Muscle of back (tissue), 11 donors: ENCODE data around the gene MBLAC1. TPM values are rescaled to one million over a fixed set of nuclear protein-coding genes. Genes with fewer than 3 reads are reported as not detected.

Source experiments
- DNase-seq, 3 donors: peaks; one replicate each; pipeline versions ENCODE4 v3.0.0 to v3.0.0-alpha.2; 2013
- polyA plus RNA-seq, 10 donors: library from polyadenylated mRNA; unstranded; fragments of 120-200 nt; gene quantifications; one replicate each; pipeline ENCODE4 v1.2.1, GENCODE V29; 2013; ENCODE audit not compliant: insufficient read length in 10 of 10

MBLAC1 gene
- polyA plus RNA-seq, 10 donors, result 0.44 to 1.5 (median 0.95) TPM

- DNase-seq, result no peak
These were observed 31.5 kb upstream of the MBLAC1 start for GRCh38 chr7:100095289-100095688.

DNA sequence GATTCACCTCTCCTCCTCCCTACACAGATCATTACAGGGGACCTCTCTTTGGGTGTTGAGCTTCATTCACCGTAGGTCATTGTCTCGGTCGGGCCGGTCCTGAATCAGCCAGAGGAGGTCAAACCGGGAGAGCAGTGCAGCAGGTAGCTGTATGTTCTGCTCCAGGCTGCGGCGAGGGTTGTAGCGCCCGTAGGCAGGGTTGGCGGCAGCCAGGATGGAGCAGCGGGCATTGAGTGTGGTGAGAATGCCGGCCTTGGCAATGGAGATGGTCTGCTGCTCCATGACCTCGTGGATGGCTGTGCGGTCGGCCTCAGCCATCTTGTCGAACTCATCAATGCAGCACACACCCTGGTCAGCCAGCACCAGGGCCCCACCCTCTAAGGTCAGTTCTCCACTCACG, 31.1 kb upstream of the MBLAC1 start:
- no peak for DNase-seq

- no peak for DNase-seq
These were observed 27.9 kb upstream of the MBLAC1 start for GRCh38 chr7:100098913-100099312.

GRCh38 chr7:100099452-100099851, 27.3 kb upstream of the MBLAC1 start:
- DNase-seq, result no peak

- peak; percentile 97 to 99 (median 97) for DNase-seq
These were observed 26.2 kb upstream of the MBLAC1 start for GRCh38 chr7:100100420-100101015.

GRCh38 chr7:100101016-100101862, 25.5 kb upstream of the MBLAC1 start, which contains the start of the genes AP4M1 and MCM7:
Gene AP4M1, plus strand, starts transcription at chr7:100101643. Its CDS starts 72 bp downstream, at chr7:100101715.
Gene MCM7, minus strand, starts transcription at chr7:100101397. Its CDS starts 103 bp downstream, at chr7:100101294.
- DNase-seq, result peak; percentile 98 to 100 (median 99)

GRCh38 chr7:100102950-100103840, 23.6 kb upstream of the MBLAC1 start:
- no peak for DNase-seq

DNA sequence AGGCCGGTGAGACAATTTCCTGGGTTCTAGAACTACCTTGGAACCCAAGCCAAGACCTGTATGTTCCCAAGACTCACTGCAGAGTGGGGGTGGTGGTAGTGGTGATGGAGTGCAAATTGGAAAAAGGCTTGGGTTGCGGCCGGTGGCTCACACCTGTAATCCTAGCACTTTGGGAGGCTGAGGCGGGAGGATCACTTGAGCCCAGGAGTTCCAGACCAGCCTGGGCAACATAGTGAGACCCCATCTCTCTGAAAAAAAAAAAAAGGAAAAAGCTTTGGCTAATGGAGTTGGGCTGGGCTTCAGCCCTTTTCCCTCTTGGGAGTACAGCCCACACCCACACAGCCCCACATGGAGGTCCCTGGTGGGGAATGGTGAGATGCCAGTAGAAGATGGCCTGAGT, 21.2 kb upstream of the MBLAC1 start:
- no peak for DNase-seq

DNA sequence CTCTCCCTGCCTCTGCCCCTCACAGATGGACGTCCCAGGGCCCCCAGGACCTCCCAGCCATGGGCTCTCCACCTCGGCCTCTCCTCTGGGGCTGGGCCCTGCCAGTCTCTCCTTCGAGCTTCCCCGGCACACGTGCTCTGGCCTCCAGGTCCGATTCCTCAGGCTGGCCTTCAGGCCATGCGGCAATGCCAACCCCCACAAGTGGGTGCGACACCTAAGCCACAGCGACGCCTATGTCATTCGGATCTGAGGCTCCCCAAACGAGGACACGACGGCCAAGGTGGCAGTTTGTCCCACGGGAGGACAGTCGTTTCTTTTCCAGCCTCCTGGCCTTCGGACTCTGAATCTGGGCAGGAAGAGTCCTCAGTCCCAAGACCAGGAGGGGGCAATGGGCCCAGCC, 20.1 kb upstream of the MBLAC1 start:
- DNase-seq, result no peak

GRCh38 chr7:100107125-100107737, 19.5 kb upstream of the MBLAC1 start:
- DNase-seq, result no peak

DNA sequence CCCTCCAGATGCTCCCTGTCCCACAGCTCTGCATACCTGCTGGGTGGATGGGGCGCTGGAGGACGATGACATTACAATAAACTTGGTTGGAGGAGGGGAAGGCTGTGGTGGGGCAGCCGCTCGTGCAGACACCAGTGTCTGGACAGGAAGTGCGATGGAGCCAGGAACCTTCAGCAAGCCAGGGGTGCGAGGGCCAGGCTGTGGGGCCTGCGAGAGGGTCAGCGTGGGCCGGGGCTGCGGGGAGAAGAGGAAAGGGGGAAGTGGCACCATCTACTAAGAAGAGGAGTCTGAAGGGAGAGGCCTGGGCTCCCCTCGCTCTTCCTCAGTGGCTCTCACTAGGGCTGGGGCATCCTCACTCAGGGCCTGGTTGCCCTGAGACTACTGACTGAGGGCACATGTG, 18.9 kb upstream of the MBLAC1 start:
- no peak for DNase-seq

- DNase-seq, result no peak
These were observed 17.1 kb upstream of the MBLAC1 start for GRCh38 chr7:100109521-100110163.

- DNase-seq, result no peak
These were observed 15.6 kb upstream of the MBLAC1 start for GRCh38 chr7:100111156-100111555.

GRCh38 chr7:100111914-100112313, 14.9 kb upstream of the MBLAC1 start:
- no peak for DNase-seq

GRCh38 chr7:100115026-100115425, 11.7 kb upstream of the MBLAC1 start:
- no peak for DNase-seq

DNA sequence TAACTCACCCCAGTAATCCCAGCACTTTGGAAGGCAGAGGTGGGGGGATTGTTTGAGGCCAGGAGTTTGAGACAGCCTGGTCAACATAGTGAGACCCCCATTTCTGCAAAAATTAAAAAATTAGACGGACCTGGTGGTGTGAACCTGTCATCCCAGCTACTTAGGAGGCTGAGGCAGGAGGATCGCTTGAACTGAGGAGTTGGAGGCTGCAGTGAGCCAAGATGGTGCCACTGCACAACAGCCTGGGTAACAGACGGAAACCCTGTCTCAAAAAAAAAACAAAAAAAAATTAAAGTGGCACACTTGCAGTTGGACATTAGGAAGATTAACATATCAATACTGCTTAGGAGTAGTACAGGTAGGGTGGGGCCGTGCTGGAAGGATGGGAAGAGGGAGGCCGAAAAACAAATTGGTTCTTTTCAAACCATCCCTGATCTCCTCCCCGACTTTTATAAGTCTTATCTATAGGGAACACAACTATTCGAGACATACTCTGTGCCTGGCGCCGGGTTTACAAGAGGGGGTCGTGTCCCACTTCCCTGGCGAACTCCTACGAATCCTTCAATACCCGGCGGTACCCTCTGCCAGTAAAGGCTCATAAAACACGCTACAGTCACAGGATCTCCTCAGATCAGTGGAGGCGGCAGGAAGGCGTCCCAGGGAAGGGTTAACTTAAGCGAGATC, 8.2 kb upstream of the MBLAC1 start:
- DNase-seq, result no peak

DNA sequence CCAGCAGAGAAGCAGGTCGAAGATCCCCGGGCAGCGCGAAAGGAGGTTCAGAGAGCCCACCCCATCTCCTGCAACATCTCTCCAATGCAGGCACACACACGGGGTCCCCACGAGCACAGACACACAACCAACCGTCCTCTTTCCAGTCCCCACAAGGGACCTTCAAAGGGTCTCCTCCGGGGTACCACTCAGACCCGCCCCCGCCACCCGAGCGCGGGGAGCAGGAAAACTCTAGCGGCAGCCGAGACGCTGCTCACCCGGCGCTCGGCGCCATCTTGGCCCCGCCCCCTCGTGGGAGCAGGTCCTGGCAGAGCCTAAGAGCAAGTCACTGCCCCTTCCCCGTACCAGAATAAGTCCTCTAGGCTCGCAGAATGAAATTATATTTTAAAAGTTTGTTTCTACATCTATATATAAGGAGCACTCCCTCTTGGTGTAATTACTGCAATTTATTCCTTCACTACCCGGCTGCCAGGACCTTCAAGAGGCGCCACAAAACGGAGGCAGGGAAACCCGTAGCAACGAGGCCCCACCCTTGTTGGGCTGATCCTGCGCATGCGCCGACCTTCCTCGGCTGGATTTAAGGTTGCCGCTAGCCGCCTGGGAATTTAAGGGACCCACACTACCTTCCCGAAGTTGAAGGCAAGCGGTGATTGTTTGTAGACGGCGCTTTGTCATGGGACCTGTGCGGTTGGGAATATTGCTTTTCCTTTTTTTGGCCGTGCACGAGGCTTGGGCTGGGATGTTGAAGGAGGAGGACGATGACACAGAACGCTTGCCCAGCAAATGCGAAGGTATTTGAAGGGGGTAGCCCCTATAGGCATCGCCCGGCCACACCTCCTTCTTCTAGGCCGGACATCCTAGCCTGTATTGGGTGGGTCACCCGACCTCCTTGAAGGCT, 7.4 kb upstream of the MBLAC1 start, which contains the start of the genes CNPY4 and TAF6:
Gene CNPY4 (plus strand): TSS at position 563 of the 898 bp plus-strand sequence. CDS start 111 bp downstream, at position 674.
Gene TAF6 (minus strand): TSS at position 287 of the 898 bp plus-strand sequence. CDS start 5,149 bp downstream, outside the sequence.
- DNase-seq, result peak; percentile 96 to 99 (median 97)

GRCh38 chr7:100119970-100120732, 6.6 kb upstream of the MBLAC1 start:
- DNase-seq, result peak in 2 of 3 donors; percentile 65 to 80
